ENCODE results near the gene HDAC7.
"Not testable (repeated sequence)": the region's sequence is repeated elsewhere in the genome, so short reads cannot be mapped to it uniquely, and the experiment has no call there.

HDAC7 gene

GRCh38 chr12:47828008-47828975, 8.6 kb upstream of the HDAC7 start:
- no peak for DNase-seq (ENCODE audit: low spot score)

GRCh38 chr12:47825173-47825639, 5.5 kb upstream of the HDAC7 start:
- DNase-seq (ENCODE audit: low spot score) = no peak

GRCh38 chr12:47824635-47825034, 4.9 kb upstream of the HDAC7 start:
- DNase-seq (ENCODE audit: low spot score) = no peak

- peak; percentile 72 for DNase-seq (ENCODE audit: low spot score)
Measured at GRCh38 chr12:47824198-47824597, 4.5 kb upstream of the HDAC7 start.

GRCh38 chr12:47823422-47824086, 3.9 kb upstream of the HDAC7 start:
- no peak for DNase-seq (ENCODE audit: low spot score)

GRCh38 chr12:47822863-47823262, 3.2 kb upstream of the HDAC7 start:
- DNase-seq (ENCODE audit: low spot score) = no peak

GRCh38 chr12:47822401-47822800, 2.7 kb upstream of the HDAC7 start:
- no peak for DNase-seq (ENCODE audit: low spot score)

GRCh38 chr12:47821346-47821706, 1.6 kb upstream of the HDAC7 start:
- DNase-seq (ENCODE audit: low spot score) = no peak

- no peak for DNase-seq (ENCODE audit: low spot score)
Measured at GRCh38 chr12:47820631-47821345, 1.1 kb upstream of the HDAC7 start.

- DNase-seq (ENCODE audit: low spot score) = peak; percentile 43
Measured at GRCh38 chr12:47819138-47819895, 386 bp downstream of the HDAC7 start.

GRCh38 chr12:47818467-47819137, 1.1 kb downstream of the HDAC7 start:
- no peak for DNase-seq (ENCODE audit: low spot score)

- DNase-seq (ENCODE audit: low spot score) = no peak
Measured at GRCh38 chr12:47818007-47818376, 1.7 kb downstream of the HDAC7 start.

GRCh38 chr12:47817272-47818006, 2.3 kb downstream of the HDAC7 start:
- DNase-seq (ENCODE audit: low spot score) = no peak

GRCh38 chr12:47816403-47817271, 3.1 kb downstream of the HDAC7 start:
- DNase-seq (ENCODE audit: low spot score) = no peak

- DNase-seq (ENCODE audit: low spot score) = not testable (repeated sequence)
Measured at GRCh38 chr12:47815447-47815846, 4.3 kb downstream of the HDAC7 start.

GRCh38 chr12:47814539-47815170, 5.0 kb downstream of the HDAC7 start:
- DNase-seq (ENCODE audit: low spot score) = no peak

GRCh38 chr12:47813511-47814196, 6.0 kb downstream of the HDAC7 start:
- DNase-seq (ENCODE audit: low spot score) = no peak

- peak; percentile 94 for DNase-seq (ENCODE audit: low spot score)
Measured at GRCh38 chr12:47812797-47813510, 6.7 kb downstream of the HDAC7 start.
